H1 (cell line): Measurements from ENCODE around the gene CXCL12. TPM values are rescaled to one million over a fixed set of nuclear protein-coding genes. Genes with fewer than 3 reads are reported as not detected.

Experiments used
- CTCF ChIA-PET: fragments of 300-600 bp; sonication (Branson Sonifier 250); formaldehyde crosslinking; loops from one replicate; lab custom pipeline; 2021; ENCODE audit not compliant: partially characterized antibody; lab: Charles Lee
- POLR2A ChIA-PET: fragments of 300-600 bp; sonication (Branson Sonifier 250); formaldehyde crosslinking; loops from one replicate; lab custom pipeline; 2021; ENCODE audit warnings: inconsistent platforms; ENCODE audit not compliant: partially characterized antibody; lab: Charles Lee
- DNase-seq, 2 experiments: peaks; one replicate each; pipeline versions ENCODE4 v3.0.0 to v3.0.0-alpha.2; 2010 to 2022; ENCODE audit warnings: low spot score in 2 of 2, low read depth in 1 of 2, mixed read lengths in 1 of 2
- FAIRE-seq: peaks from 2 replicates; lab custom pipeline; 2011; peaks lifted over from hg19 to GRCh38; lab: Jason Lieb, UNC
- H2AFZ ChIP-seq: 2 replicates; pipeline ENCODE4 v1.8.1; 2012; ENCODE audit warnings: low read length, inconsistent platforms
- H2AK5ac ChIP-seq: 2 replicates; pipeline ENCODE4 v1.6.1; 2013; ENCODE audit warnings: low read depth, low read length
- H2BK120ac ChIP-seq: replicated peaks from 2 replicates; pipeline ENCODE3; 2013; ENCODE audit warnings: low read depth, low read length, inconsistent platforms
- H2BK12ac ChIP-seq: 2 replicates; pipeline ENCODE4 v1.6.1; 2013; ENCODE audit warnings: low read depth, low read length
- H2BK15ac ChIP-seq: 2 replicates; pipeline ENCODE4 v1.6.1; 2013; ENCODE audit warnings: low read length
- H2BK20ac ChIP-seq: 2 replicates; pipeline ENCODE4 v1.6.1; 2013; ENCODE audit warnings: low read length
- H2BK5ac ChIP-seq: 2 replicates; pipeline ENCODE4 v1.6.1; 2013; ENCODE audit warnings: low read depth, low read length
- H3K14ac ChIP-seq: 2 replicates; pipeline ENCODE4 v1.6.1; 2013; ENCODE audit warnings: inconsistent platforms; ENCODE audit not compliant: insufficient read length
- H3K18ac ChIP-seq: 2 replicates; pipeline ENCODE4 v1.6.1; 2013; ENCODE audit warnings: low read length; ENCODE audit errors: extremely low read depth
- H3K23ac ChIP-seq: 2 replicates; pipeline ENCODE4 v1.6.1; 2013; ENCODE audit warnings: inconsistent platforms; ENCODE audit not compliant: insufficient read length
- H3K23me2 ChIP-seq: 2 replicates; pipeline ENCODE4 v1.6.1; 2013; ENCODE audit warnings: low read depth, low read length
- H3K27ac ChIP-seq: 2 replicates; pipeline ENCODE4 v1.6.1; 2011; ENCODE audit warnings: low read depth, low read length, inconsistent platforms
- H3K27me3 ChIP-seq, 4 experiments: replicated peaks in 1 of 4; 1 replicate in 1 of 4; 2 replicates in 3 of 4; pipeline versions ENCODE4 v1.6.1 to v1.8.1; 2011 to 2013; ENCODE audit warnings: low read length in 3 of 4, mild to moderate bottlenecking in 3 of 4, inconsistent platforms in 2 of 4, mixed read lengths in 2 of 4, moderate library complexity in 1 of 4; ENCODE audit not compliant: control insufficient read depth in 3 of 4, insufficient read depth in 3 of 4; ENCODE audit errors: extremely low read depth in 1 of 4
- H3K36me3 ChIP-seq, 4 experiments: 2 replicates each; pipeline versions ENCODE4 v1.6.1 to v1.8.1; 2011 to 2013; ENCODE audit warnings: mild to moderate bottlenecking in 4 of 4, low read length in 3 of 4, moderate library complexity in 2 of 4, control low read depth in 1 of 4, inconsistent platforms in 1 of 4; ENCODE audit not compliant: insufficient read depth in 4 of 4, control insufficient read depth in 2 of 4
- H3K4ac ChIP-seq: replicated peaks from 2 replicates; pipeline ENCODE3; 2013; ENCODE audit warnings: low read length, low read depth, mixed read lengths, inconsistent platforms; ENCODE audit not compliant: insufficient read length
- H3K4me1 ChIP-seq, 4 experiments: replicated peaks in 1 of 4; 1 replicate in 1 of 4; 2 replicates in 3 of 4; pipeline versions ENCODE4 v1.6.1 to v1.8.1; 2011 to 2013; ENCODE audit warnings: low read length in 3 of 4, inconsistent platforms in 2 of 4, mixed read lengths in 1 of 4; ENCODE audit not compliant: insufficient read depth in 4 of 4, control insufficient read depth in 3 of 4
- H3K4me2 ChIP-seq, 2 experiments: 2 replicates each; pipeline versions ENCODE4 v1.6.1 to v1.8.1; 2011 to 2013; ENCODE audit warnings: low read depth in 2 of 2, low read length in 2 of 2, control low read depth in 1 of 2, inconsistent platforms in 1 of 2, mild to moderate bottlenecking in 1 of 2; ENCODE audit not compliant: insufficient read depth in 1 of 2
- H3K4me3 ChIP-seq, 4 experiments: fragments of 200-600, 300-600 bp in 1 of 4; sonication (generic), shearing (Covaris generic), sonication (Bioruptor Twin) in 1 of 4; 2 replicates each; pipeline versions ENCODE4 v1.5.1 to v1.8.1; 2011 to 2016; ENCODE audit warnings: low read length in 4 of 4, low read depth in 3 of 4, control low read depth in 2 of 4, inconsistent platforms in 2 of 4, mild to moderate bottlenecking in 2 of 4, mixed read lengths in 1 of 4, moderate library complexity in 1 of 4; ENCODE audit not compliant: insufficient read depth in 2 of 4; ENCODE audit errors: extremely low read depth in 1 of 4
- H3K56ac ChIP-seq: replicated peaks from 2 replicates; pipeline ENCODE3; 2013; ENCODE audit warnings: low read depth, mild to moderate bottlenecking, mixed read lengths, low read length, inconsistent platforms; ENCODE audit not compliant: insufficient read length
- H3K79me1 ChIP-seq: 2 replicates; pipeline ENCODE4 v1.6.1; 2013; ENCODE audit warnings: low read depth, low read length, control low read depth
- H3K79me2 ChIP-seq, 2 experiments: 2 replicates each; pipeline versions ENCODE4 v1.6.1 to v1.8.1; 2012 to 2013; ENCODE audit warnings: low read length in 2 of 2, mild to moderate bottlenecking in 2 of 2, inconsistent platforms in 1 of 2; ENCODE audit not compliant: insufficient read depth in 2 of 2, control insufficient read depth in 1 of 2
- H3K9ac ChIP-seq, 4 experiments: replicated peaks in 1 of 4; 1 replicate in 1 of 4; 2 replicates in 3 of 4; pipeline versions ENCODE4 v1.6.1 to v1.8.1; 2011 to 2013; ENCODE audit warnings: low read depth in 3 of 4, low read length in 3 of 4, control low read depth in 2 of 4, mild to moderate bottlenecking in 2 of 4, moderate library complexity in 2 of 4, inconsistent platforms in 1 of 4; ENCODE audit errors: extremely low read depth in 1 of 4
- H3K9me3 ChIP-seq, 2 experiments: 2 replicates each; pipeline versions ENCODE4 v1.6.1 to v1.8.1; 2012 to 2013; ENCODE audit warnings: mild to moderate bottlenecking in 2 of 2, moderate library complexity in 2 of 2, control low read depth in 1 of 2, inconsistent platforms in 1 of 2, low read depth in 1 of 2, low read length in 1 of 2, mixed read lengths in 1 of 2; ENCODE audit not compliant: insufficient read depth in 2 of 2
- H4K20me1 ChIP-seq, 2 experiments: replicated peaks in 1 of 2; 2 replicates each; pipeline versions ENCODE3 to v1.8.1; 2011 to 2013; ENCODE audit warnings: inconsistent platforms in 2 of 2, low read length in 2 of 2, mild to moderate bottlenecking in 1 of 2; ENCODE audit not compliant: insufficient read depth in 2 of 2, control insufficient read depth in 1 of 2
- H4K5ac ChIP-seq: 2 replicates; pipeline ENCODE4 v1.6.1; 2013; ENCODE audit warnings: low read length, low read depth, mixed read lengths, inconsistent platforms; ENCODE audit not compliant: insufficient read length
- H4K8ac ChIP-seq: 2 replicates; pipeline ENCODE4 v1.8.0; 2013; ENCODE audit warnings: mild to moderate bottlenecking, moderate library complexity, low read length, inconsistent platforms; ENCODE audit not compliant: insufficient read depth; ENCODE audit errors: extremely low read depth
- H4K91ac ChIP-seq: replicated peaks from 2 replicates; pipeline ENCODE3; 2013; ENCODE audit warnings: low read length, mixed read lengths, inconsistent platforms; ENCODE audit not compliant: insufficient read length
- ASH2L ChIP-seq: fragments of 200-600, 300-600 bp; sonication (generic); IDR thresholded peaks from one replicate; pipeline ENCODE4 v1.7.1; 2017; ENCODE audit warnings: low read length
- BRCA1 ChIP-seq: IDR thresholded peaks from 2 replicates; pipeline ENCODE4 v1.6.1; 2012; ENCODE audit warnings: low read depth, low read length, improper control_type of control experiment
- CBX5 ChIP-seq: fragments of 300-800, 300-1000 bp; sonication (generic); IDR thresholded peaks from 2 replicates; pipeline ENCODE4 v1.7.1; 2016; ENCODE audit warnings: antibody characterized with exemption, low read length, low read depth
- CBX8 ChIP-seq: fragments of 300-800, 300-1000 bp; sonication (generic); IDR thresholded peaks from 2 replicates; pipeline ENCODE4 v1.7.1; 2016; ENCODE audit warnings: low read depth, low read length, borderline replicate concordance
- CREB1 ChIP-seq: IDR thresholded peaks from 2 replicates; pipeline ENCODE4 v1.6.1; 2012; ENCODE audit warnings: inconsistent platforms
- GABPA ChIP-seq: IDR thresholded peaks from 2 replicates; pipeline ENCODE4 v1.6.1; 2011; ENCODE audit warnings: mild to moderate bottlenecking, low read length, moderate library complexity, borderline replicate concordance; ENCODE audit not compliant: insufficient read depth
- KDM4A ChIP-seq: IDR thresholded peaks from one replicate; pipeline ENCODE4 v1.7.1; 2012; ENCODE audit warnings: low read depth, mild to moderate bottlenecking, moderate library complexity, low read length, inconsistent platforms; ENCODE audit not compliant: severe bottlenecking
- MAX ChIP-seq: IDR thresholded peaks from 2 replicates; pipeline ENCODE4 v1.6.1; 2012; ENCODE audit warnings: inconsistent platforms
- NANOG ChIP-seq: IDR thresholded peaks from 2 replicates; pipeline ENCODE4 v1.6.1; 2011; ENCODE audit warnings: low read length, low read depth, mild to moderate bottlenecking, inconsistent platforms; ENCODE audit not compliant: insufficient read depth, poor library complexity, severe bottlenecking
- SRF ChIP-seq: IDR thresholded peaks from 2 replicates; pipeline ENCODE4 v1.6.1; 2011; ENCODE audit warnings: mild to moderate bottlenecking, low read depth, low read length, moderate library complexity
- TEAD4 ChIP-seq: IDR thresholded peaks from 2 replicates; pipeline ENCODE4 v1.6.1; 2012; ENCODE audit warnings: low read depth, low read length, inconsistent platforms, mixed read lengths
- WGBS, 2 experiments: shearing (Covaris generic) in 1 of 2; methylation state at CpG; one replicate each; pipeline versions ENCODE4 v1.1.6 to v1.1.7; 2013 to 2015; ENCODE audit warnings: low lambda C conversion rate in 2 of 2, mixed read lengths in 2 of 2, inconsistent platforms in 1 of 2, low coverage in 1 of 2, missing lambda C conversion rate in 1 of 2; ENCODE audit not compliant: insufficient replicate concordance in 2 of 2, insufficient coverage in 1 of 2, insufficient read length in 1 of 2; ENCODE audit errors: extremely low coverage in 1 of 2, missing lambda C conversion rate in 1 of 2; 5-methylcytosine and 5-hydroxymethylcytosine counted together
- polyA plus RNA-seq, 7 experiments: library from polyadenylated mRNA; depleted of rRNA in 3 of 7; stranded (reverse) in 5 of 7; unstranded in 2 of 7; fragments of >200 nt in 5 of 7; fragments of 200-250 nt in 2 of 7; gene quantifications; 1 replicate in 5 of 7; 2 replicates in 1 of 7; 4 replicates in 1 of 7; pipeline versions ENCODE4 v1.2.1 to v1.2.3, GENCODE V29; 2011 to 2013; ENCODE audit warnings: missing spikeins in 2 of 7, mixed read lengths in 2 of 7
- total RNA-seq: library from RNA; stranded (reverse); fragmentation: NEBNext Ultra II Directional; extraction: Animal tissue kit (Norgen Biotek cat#: 25700); gene quantifications from 2 replicates; pipeline ENCODE4 v1.2.1, GENCODE V29; 2021

CXCL12 gene
- total and polyA plus RNA-seq, 2 of the 8 experiments (the other 6 are each of a cell fraction or from before 2014, with no cell fraction given): 51.4 to 53.8 TPM

GRCh38 chr10:44388641-44389040 is 3.7 kb upstream of the CXCL12 start:
- Histone ChIP-seq H2AK5ac (no peak overlapping the region), H3K27me3 (peaks cover 2 to 28% (median 23%) of the 10 kb centered on the region in 4 experiments), H3K79me1 (peaks cover 2% of the 10 kb centered on the region), H4K8ac (no peak overlapping the region), H3K4me1 (peaks cover 0 to 19% (median 8%) of the 10 kb centered on the region in 4 experiments; a peak in 5 of 7 replicates), H3K18ac (no peak overlapping the region), H2AFZ (no peak overlapping the region), H3K4ac (no peak overlapping the region), H3K36me3 (no peaks in the 10 kb centered on the region), H3K4me3 (no peak overlapping the region), H3K27ac (no peak overlapping the region), H3K4me2 (no peak overlapping the region), H3K9ac (no peak overlapping the region), H2BK120ac (no peak overlapping the region), H3K14ac (no peak overlapping the region), H4K20me1 (peaks cover 0 to 9% of the 10 kb centered on the region in 2 experiments), H3K9me3 (no peaks in the 10 kb centered on the region; a peak in 1 of 4 replicates), H4K91ac (no peak overlapping the region), H2BK15ac (no peak overlapping the region), H3K23me2 (peaks cover 28% of the 10 kb centered on the region; the same call in 1 of the 2 replicates), H4K5ac (no peak overlapping the region), H2BK12ac (no peak overlapping the region), H3K56ac (no peak overlapping the region), H2BK20ac (no peak overlapping the region), H3K79me2 (peaks cover 0 to 11% of the 10 kb centered on the region in 2 experiments; a peak in 2 of 4 replicates), H2BK5ac (no peak overlapping the region), H3K23ac (no peak overlapping the region)
- no peak for FAIRE-seq
- 98% methylated on average over 6 of the region's 6 CpGs; no CpG with 5 or more reads in 1 of the 2 experiments for WGBS, 2 experiments
- POLR2A ChIA-PET: no interaction called here
- no peak for TF ChIP-seq BRCA1
- TF ChIP-seq TEAD4: no peak
- no peak for TF ChIP-seq KDM4A
- no peak for TF ChIP-seq GABPA
- no peak for TF ChIP-seq CBX8
- TF ChIP-seq CREB1: no peak
- TF ChIP-seq MAX: no peak
- TF ChIP-seq NANOG: no peak
- TF ChIP-seq ASH2L: no peak
- no peak for TF ChIP-seq CBX5
- no peak for TF ChIP-seq SRF
- CTCF ChIA-PET: interaction anchor here (1.0 to 3.6 kb wide), 5 partner anchors 9 to 465 kb away, joined by 3 to 32 read pairs (median 4); no protein-coding TSS in a partner anchor
- DNase-seq: no peak
